ENCODE data around the gene SRC. TPM values are rescaled to one million over a fixed set of nuclear protein-coding genes. Genes with fewer than 3 reads are reported as not detected.

The SRC gene
- total RNA-seq, 1 experiment from 2014 or later: 42.3 TPM

- no peak for TF ChIP-seq MAX (IDR thresholded peaks at IDR 0.05)
- Histone ChIP-seq H3K9ac (ENCODE audit: low read length) (no peak overlapping the region), H3K36me3 (ENCODE audit: control insufficient read depth in 1 of 2, insufficient read depth in 2 of 2, low read length in 2 of 2) (no peaks in the 10 kb centered on the region), H4K20me1 (ENCODE audit: insufficient read depth) (no peaks in the 10 kb centered on the region), H3K9me2 (ENCODE audit: insufficient read depth) (no peaks in the 10 kb centered on the region), H3K4me2 (ENCODE audit: low read length) (no peak overlapping the region), H3K27me3 (ENCODE audit: insufficient read depth, low read length) (peaks cover 39% of the 10 kb centered on the region), H3K79me2 (ENCODE audit: insufficient read depth, low read length) (no peaks in the 10 kb centered on the region), H3K27ac (ENCODE audit: low read depth, low read length) (no peak overlapping the region), H3K9me3 (ENCODE audit: control insufficient read depth in 1 of 2, insufficient read depth in 1 of 2, low read depth in 1 of 2, low read length in 2 of 2) (no peaks in the 10 kb centered on the region), H3K4me1 (ENCODE audit: control insufficient read depth in 1 of 2, insufficient read depth in 2 of 2, low read length in 2 of 2) (no peaks in the 10 kb centered on the region), H3K4me3 (replicated peaks in 1 of 2; ENCODE audit: low read depth in 1 of 2, low read length in 2 of 2) (no peak overlapping the region), H2AFZ (ENCODE audit: low read depth, low read length, poor library complexity, severe bottlenecking) (no peak overlapping the region)
- BruUV-seq (replicated peaks): no TSS peak
- DNase-seq (ENCODE audit: low read depth, low spot score) (no peak), ATAC-seq (no peak)
- ChIA-PET POLR2A (no interaction called here), CTCF (no interaction called here), RAD21 (ENCODE audit: low non-redundant PET in 1 of 2, low total read pairs in 2 of 2, uncharacterized antibody in 2 of 2, unreplicated experiment in 2 of 2) (no interaction called here)
- intact Hi-C loops (cut with micrococcal nuclease): no loop called here
These were observed 97.7 kb downstream of the SRC start for GRCh38 chr20:37443596-37443995.

- Histone ChIP-seq H3K27me3 (ENCODE audit: insufficient read depth, low read length) (peaks cover 43% of the 10 kb centered on the region), H2AFZ (ENCODE audit: low read depth, low read length, poor library complexity, severe bottlenecking) (no peak overlapping the region), H3K4me3 (replicated peaks in 1 of 2; ENCODE audit: low read depth in 1 of 2, low read length in 2 of 2) (no peak overlapping the region), H3K9me3 (ENCODE audit: control insufficient read depth in 1 of 2, insufficient read depth in 1 of 2, low read depth in 1 of 2, low read length in 2 of 2) (no peaks in the 10 kb centered on the region), H4K20me1 (ENCODE audit: insufficient read depth) (no peaks in the 10 kb centered on the region), H3K27ac (ENCODE audit: low read depth, low read length) (no peak overlapping the region), H3K4me1 (ENCODE audit: control insufficient read depth in 1 of 2, insufficient read depth in 2 of 2, low read length in 2 of 2) (no peaks in the 10 kb centered on the region), H3K9me2 (ENCODE audit: insufficient read depth) (no peaks in the 10 kb centered on the region), H3K9ac (ENCODE audit: low read length) (no peak overlapping the region), H3K79me2 (ENCODE audit: insufficient read depth, low read length) (no peaks in the 10 kb centered on the region), H3K4me2 (ENCODE audit: low read length) (no peak overlapping the region), H3K36me3 (ENCODE audit: control insufficient read depth in 1 of 2, insufficient read depth in 2 of 2, low read length in 2 of 2) (no peaks in the 10 kb centered on the region)
- BruUV-seq (replicated peaks): no TSS peak
- CTCF ChIA-PET: no interaction called here
- RAD21 ChIA-PET (ENCODE audit: low non-redundant PET in 1 of 2, low total read pairs in 2 of 2, uncharacterized antibody in 2 of 2, unreplicated experiment in 2 of 2): no interaction called here
- POLR2A ChIA-PET: no interaction called here
- DNase-seq (ENCODE audit: low read depth, low spot score) (no peak), ATAC-seq (no peak)
- intact Hi-C loops (cut with micrococcal nuclease): no loop called here
- TF ChIP-seq POLR2AphosphoS5 (IDR thresholded peaks at IDR 0.05; ENCODE audit: low read depth, low read length) (no peak), YY1 (IDR thresholded peaks at IDR 0.05; ENCODE audit: extremely low read depth, insufficient replicate concordance, low read depth, low read length) (no peak), POLR2A (IDR thresholded peaks at IDR 0.05; ENCODE audit: borderline replicate concordance, extremely low read depth, insufficient read depth, insufficient read length) (no peak), REST (IDR thresholded peaks at IDR 0.05; ENCODE audit: low read depth) (no peak), SRF (IDR thresholded peaks at IDR 0.05; ENCODE audit: low read depth) (no peak), ZNF274 (IDR thresholded peaks at IDR 0.05; ENCODE audit: low read depth, low read length) (no peak), CBX3 (IDR thresholded peaks at IDR 0.05; ENCODE audit: low read depth) (no peak), SP1 (IDR thresholded peaks at IDR 0.05; ENCODE audit: low read depth) (no peak), EGR1 (IDR thresholded peaks at IDR 0.05; ENCODE audit: low read depth) (no peak), FOSL1 (IDR thresholded peaks at IDR 0.05; ENCODE audit: low read depth) (no peak), TCF7L2 (IDR thresholded peaks at IDR 0.05; ENCODE audit: borderline replicate concordance, extremely low read depth, insufficient read depth, insufficient read length) (no peak), CEBPB (IDR thresholded peaks at IDR 0.05; ENCODE audit: low read depth) (no peak), EZH2phosphoT487 (IDR thresholded peaks at IDR 0.05; ENCODE audit: borderline replicate concordance) (no peak), RAD21 (IDR thresholded peaks at IDR 0.05; ENCODE audit: low read depth) (no peak), ELF1 (IDR thresholded peaks at IDR 0.05; ENCODE audit: borderline replicate concordance, low read depth) (no peak), MAX (IDR thresholded peaks at IDR 0.05) (no peak), ATF3 (IDR thresholded peaks at IDR 0.05) (no peak)
These were observed 99.1 kb downstream of the SRC start for GRCh38 chr20:37445041-37445440.

Measured in HCT116 (cell line).